Effector memory CD8-positive, alpha-beta T cell (primary cell): ENCODE measurements around the gene OPCML.

Source experiments
- ATAC-seq: fragments of 150-1000 bp; cut with Tn5 transposase; replicated peaks from 2 replicates; pipeline ENCODE4 v1.10.0; 2021; ENCODE audit warnings: mild to moderate bottlenecking, moderate library complexity
- DNase-seq, 3 experiments: peaks; one replicate each; pipeline ENCODE4 v3.0.0; 2021
- H3K27ac Mint-ChIP-seq, 2 donors: one replicate each; pipeline ENCODE4 v1.8.0; 2022; ENCODE audit warnings: mild to moderate bottlenecking in 2 of 2, mixed read lengths in 2 of 2, moderate library complexity in 2 of 2
- H3K27me3 Mint-ChIP-seq, 2 donors: one replicate each; pipeline ENCODE4 v1.8.0; 2022; ENCODE audit warnings: mixed read lengths in 2 of 2
- H3K36me3 Mint-ChIP-seq: one replicate; pipeline ENCODE4 v1.8.0; 2022; ENCODE audit warnings: mild to moderate bottlenecking, moderate library complexity, mixed read lengths; ENCODE audit not compliant: insufficient read depth
- H3K4me1 Mint-ChIP-seq, 2 donors: one replicate each; pipeline ENCODE4 v1.8.0; 2022; ENCODE audit warnings: low read depth in 2 of 2, mixed read lengths in 2 of 2
- H3K4me3 Mint-ChIP-seq, 2 donors: one replicate each; pipeline ENCODE4 v1.8.0; 2022; ENCODE audit warnings: mild to moderate bottlenecking in 2 of 2, mixed read lengths in 2 of 2, moderate library complexity in 2 of 2
- H3K9me3 Mint-ChIP-seq, 2 donors: one replicate each; pipeline ENCODE4 v1.8.0; 2022; ENCODE audit warnings: mixed read lengths in 2 of 2

The OPCML gene

GRCh38 chr11:132980670-132981069, 551.6 kb downstream of the OPCML start:
- Mint-ChIP-seq H3K4me3 (no peak overlapping the region), H3K27me3 (no peaks in the 10 kb centered on the region), H3K9me3 (peaks cover 3 to 7% of the 10 kb centered on the region in 2 donors), H3K27ac (no peak overlapping the region), H3K4me1 (no peaks in the 10 kb centered on the region), H3K36me3 (no peaks in the 10 kb centered on the region)
- no peak for DNase-seq
- ATAC-seq: no peak

GRCh38 chr11:132977746-132978145, 554.6 kb downstream of the OPCML start:
- ATAC-seq: no peak
- Mint-ChIP-seq H3K27ac (no peak overlapping the region), H3K36me3 (no peaks in the 10 kb centered on the region)

GRCh38 chr11:132977241-132977640, 555.1 kb downstream of the OPCML start:
- peaks cover 0 to 7% of the 10 kb centered on the region in 2 donors for H3K27me3 Mint-ChIP-seq
- H3K36me3 Mint-ChIP-seq: no peaks in the 10 kb centered on the region
- H3K4me1 Mint-ChIP-seq: no peaks in the 10 kb centered on the region
- no peak overlapping the region for H3K4me3 Mint-ChIP-seq
- H3K27ac Mint-ChIP-seq: no peak overlapping the region
- H3K9me3 Mint-ChIP-seq: peaks cover 8 to 21% of the 10 kb centered on the region in 2 donors
- ATAC-seq (no peak), DNase-seq (no peak)

More at GRCh38 chr11:132977746-132978145, 554.6 kb downstream of the OPCML start:
- Mint-ChIP-seq H3K27me3 (peaks cover 0 to 7% of the 10 kb centered on the region in 2 donors), H3K4me3 (no peak overlapping the region), H3K9me3 (peaks cover 8 to 21% of the 10 kb centered on the region in 2 donors), H3K4me1 (no peaks in the 10 kb centered on the region)
- DNase-seq: no peak

DNA sequence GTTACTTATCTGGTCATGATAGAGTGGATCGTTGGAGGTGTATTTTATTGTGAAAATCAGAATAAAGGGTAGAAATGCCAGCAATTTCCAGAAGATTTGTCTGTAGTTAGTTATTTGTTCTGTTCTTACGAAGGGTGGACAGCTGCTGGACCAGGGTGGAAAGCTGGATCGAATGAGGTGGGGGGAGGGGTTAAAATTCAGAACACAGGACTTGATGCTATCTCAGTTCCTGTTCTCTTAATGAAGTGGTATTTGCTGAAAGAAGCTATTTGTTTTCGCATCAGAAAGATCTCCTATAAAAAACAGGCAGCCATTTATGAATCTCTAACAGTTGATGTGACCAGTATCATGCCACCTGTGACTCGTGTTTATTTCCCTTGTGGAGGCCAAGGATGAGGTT, 556.2 kb downstream of the OPCML start:
- DNase-seq: no peak
- Mint-ChIP-seq H3K27me3 (peaks cover 0 to 7% of the 10 kb centered on the region in 2 donors), H3K9me3 (peaks cover 7 to 17% of the 10 kb centered on the region in 2 donors), H3K36me3 (no peaks in the 10 kb centered on the region), H3K4me3 (no peak overlapping the region), H3K4me1 (no peaks in the 10 kb centered on the region), H3K27ac (no peak overlapping the region)
- no peak for ATAC-seq

- H3K27ac Mint-ChIP-seq: no peak overlapping the region
- no peaks in the 10 kb centered on the region for H3K36me3 Mint-ChIP-seq
- no peaks in the 10 kb centered on the region for H3K4me1 Mint-ChIP-seq
- no peak overlapping the region for H3K4me3 Mint-ChIP-seq
- peaks cover 7 to 14% of the 10 kb centered on the region in 2 donors for H3K9me3 Mint-ChIP-seq
- no peak for ATAC-seq
- peaks cover 0 to 7% of the 10 kb centered on the region in 2 donors for H3K27me3 Mint-ChIP-seq
- DNase-seq: no peak
These were observed 558.6 kb downstream of the OPCML start for GRCh38 chr11:132973686-132974085.

- Mint-ChIP-seq H3K27ac (no peak overlapping the region), H3K4me1 (no peaks in the 10 kb centered on the region), H3K36me3 (no peaks in the 10 kb centered on the region), H3K27me3 (peaks cover 0 to 7% of the 10 kb centered on the region in 2 donors), H3K4me3 (no peak overlapping the region), H3K9me3 (peaks cover 7 to 14% of the 10 kb centered on the region in 2 donors)
- DNase-seq (no peak), ATAC-seq (no peak)
These were observed 559.7 kb downstream of the OPCML start for GRCh38 chr11:132972565-132972964.

DNA sequence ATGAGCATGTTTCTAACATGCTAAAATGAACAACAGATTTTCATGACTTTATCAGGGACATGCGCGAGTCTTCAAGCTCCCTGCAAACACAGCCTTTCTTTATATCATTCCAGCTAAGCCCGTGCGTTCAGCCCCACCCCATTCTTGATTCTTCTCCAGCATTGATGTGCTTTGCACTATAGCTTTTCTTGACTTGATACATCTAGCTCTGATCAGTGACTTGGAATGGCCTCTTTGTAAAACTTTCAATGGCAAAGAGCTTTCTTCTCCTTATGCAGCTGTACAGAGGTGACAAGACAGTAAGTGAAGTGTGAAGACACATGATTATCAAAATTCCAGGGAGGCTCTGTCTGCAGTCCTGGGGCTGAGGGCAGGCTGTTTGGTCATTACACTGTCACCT, 561.0 kb downstream of the OPCML start:
- Mint-ChIP-seq H3K4me3 (no peak overlapping the region), H3K9me3 (peaks cover 7 to 14% of the 10 kb centered on the region in 2 donors), H3K27me3 (peaks cover 0 to 7% of the 10 kb centered on the region in 2 donors), H3K36me3 (no peaks in the 10 kb centered on the region), H3K4me1 (no peaks in the 10 kb centered on the region), H3K27ac (no peak overlapping the region)
- ATAC-seq (no peak), DNase-seq (no peak)

GRCh38 chr11:132969892-132970291, 562.4 kb downstream of the OPCML start:
- DNase-seq (no peak), ATAC-seq (no peak)
- Mint-ChIP-seq H3K36me3 (no peaks in the 10 kb centered on the region), H3K4me3 (no peak overlapping the region), H3K4me1 (no peaks in the 10 kb centered on the region), H3K9me3 (peaks cover 5 to 14% of the 10 kb centered on the region in 2 donors), H3K27ac (no peak overlapping the region), H3K27me3 (peaks cover 0 to 7% of the 10 kb centered on the region in 2 donors)

GRCh38 chr11:132962041-132962440, 570.3 kb downstream of the OPCML start:
- DNase-seq: no peak
- H3K36me3 Mint-ChIP-seq: no peaks in the 10 kb centered on the region
- peaks cover 0 to 14% of the 10 kb centered on the region in 2 donors for H3K9me3 Mint-ChIP-seq
- ATAC-seq: no peak
- no peak overlapping the region for H3K27ac Mint-ChIP-seq
- no peaks in the 10 kb centered on the region for H3K27me3 Mint-ChIP-seq
- no peaks in the 10 kb centered on the region for H3K4me1 Mint-ChIP-seq
- no peak overlapping the region for H3K4me3 Mint-ChIP-seq

- DNase-seq: no peak
- Mint-ChIP-seq H3K4me1 (no peaks in the 10 kb centered on the region), H3K27me3 (no peaks in the 10 kb centered on the region), H3K36me3 (no peaks in the 10 kb centered on the region), H3K4me3 (no peak overlapping the region), H3K9me3 (peaks cover 0 to 14% of the 10 kb centered on the region in 2 donors), H3K27ac (no peak overlapping the region)
- ATAC-seq: no peak
These were observed 570.8 kb downstream of the OPCML start for GRCh38 chr11:132961453-132961852.

DNA sequence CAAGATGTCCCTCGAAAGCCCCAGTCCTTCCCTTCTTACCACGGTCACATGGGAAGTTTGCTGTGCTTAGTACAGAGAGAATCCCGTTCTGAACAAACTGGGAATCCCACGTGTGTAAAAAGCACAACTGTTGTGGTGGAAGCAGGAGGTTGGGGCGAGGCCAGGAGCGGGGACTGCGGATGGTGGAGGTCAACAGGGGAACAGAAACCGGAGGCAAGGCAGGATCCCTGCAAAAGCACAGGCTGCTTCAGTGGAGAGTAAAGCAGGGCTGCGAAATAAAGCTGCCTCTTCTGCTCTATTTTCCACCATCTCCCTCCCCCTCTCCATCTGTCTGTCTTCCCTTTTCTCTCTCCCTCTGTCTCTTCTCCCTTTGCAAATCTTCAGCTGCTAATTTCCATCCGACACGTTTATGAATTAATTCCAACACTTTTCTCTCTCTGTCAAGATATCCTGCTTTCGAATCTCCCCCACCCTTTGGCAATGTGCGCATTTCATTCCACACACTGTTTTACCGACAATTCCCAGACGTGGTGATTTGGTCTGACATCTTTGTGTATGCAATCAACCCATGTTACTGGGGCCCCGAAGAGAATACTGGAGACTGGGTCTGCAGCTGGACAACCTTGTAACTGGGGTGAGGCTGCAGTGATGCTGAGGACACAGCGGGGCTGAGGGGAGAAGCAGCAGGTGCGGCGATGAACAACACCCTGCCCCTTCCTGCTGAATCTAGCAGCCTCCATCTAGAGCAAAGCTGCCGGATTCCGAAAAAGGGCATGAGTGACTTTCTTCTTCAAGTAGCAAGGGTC, 571.8 kb downstream of the OPCML start:
- Mint-ChIP-seq H3K4me1 (no peaks in the 10 kb centered on the region), H3K4me3 (no peak overlapping the region), H3K27me3 (no peaks in the 10 kb centered on the region), H3K27ac (no peak overlapping the region), H3K36me3 (no peaks in the 10 kb centered on the region), H3K9me3 (peaks cover 0 to 14% of the 10 kb centered on the region in 2 donors)
- ATAC-seq (no peak), DNase-seq (no peak)

GRCh38 chr11:132959693-132960092, 572.6 kb downstream of the OPCML start:
- H3K4me1 Mint-ChIP-seq: no peaks in the 10 kb centered on the region
- ATAC-seq: no peak
- peaks cover 2 to 15% of the 10 kb centered on the region in 2 donors for H3K9me3 Mint-ChIP-seq
- no peak for DNase-seq
- no peaks in the 10 kb centered on the region for H3K27me3 Mint-ChIP-seq
- H3K36me3 Mint-ChIP-seq: no peaks in the 10 kb centered on the region
- H3K4me3 Mint-ChIP-seq: no peak overlapping the region
- no peak overlapping the region for H3K27ac Mint-ChIP-seq

DNA sequence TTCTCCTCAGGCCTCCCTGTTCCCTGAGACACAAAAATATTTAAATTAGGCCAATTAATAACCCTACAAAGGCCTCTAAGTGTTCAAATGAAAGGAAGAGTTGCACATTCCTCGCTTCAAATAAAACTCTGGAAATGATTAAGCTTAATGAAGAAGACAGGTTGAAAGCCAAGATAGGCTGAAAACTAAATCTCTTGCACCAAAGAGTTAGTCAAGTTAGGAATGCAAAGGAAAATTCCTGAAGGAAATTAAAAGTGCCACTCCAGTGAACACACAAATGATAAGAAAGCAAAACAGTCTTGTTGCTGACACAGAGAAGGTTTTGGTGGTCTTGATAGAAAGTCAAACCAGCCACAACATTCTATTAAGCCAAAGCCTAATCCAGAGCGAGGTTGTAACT, 574.4 kb downstream of the OPCML start:
- ATAC-seq: no peak
- no peaks in the 10 kb centered on the region for H3K4me1 Mint-ChIP-seq
- no peak overlapping the region for H3K27ac Mint-ChIP-seq
- H3K27me3 Mint-ChIP-seq: no peaks in the 10 kb centered on the region
- DNase-seq: no peak
- no peaks in the 10 kb centered on the region for H3K36me3 Mint-ChIP-seq
- peaks cover 9 to 19% of the 10 kb centered on the region in 2 donors for H3K9me3 Mint-ChIP-seq
- no peak overlapping the region for H3K4me3 Mint-ChIP-seq

DNA sequence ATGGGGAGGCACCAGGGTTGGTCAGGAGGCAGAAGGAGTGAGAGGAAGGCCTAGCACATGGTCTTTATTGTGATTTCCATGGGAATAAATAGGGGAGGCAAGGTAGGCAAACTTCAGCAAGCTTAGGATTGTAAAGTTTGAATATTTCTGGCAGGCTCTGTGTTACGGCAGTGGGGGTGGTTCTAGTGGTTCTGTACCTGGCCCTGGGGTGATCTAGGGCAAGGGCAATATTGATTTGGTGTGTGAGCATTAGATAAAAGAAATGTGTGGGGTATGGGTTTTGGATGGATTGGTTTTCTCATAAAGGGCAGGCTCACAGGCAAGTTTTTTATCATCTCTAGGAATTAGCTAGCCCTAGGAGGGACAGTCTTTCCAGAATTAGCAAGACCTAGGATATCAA, 584.0 kb downstream of the OPCML start:
- Mint-ChIP-seq H3K27ac (no peak overlapping the region), H3K9me3 (peaks cover 7 to 8% of the 10 kb centered on the region in 2 donors), H3K4me1 (no peaks in the 10 kb centered on the region), H3K27me3 (peaks cover 7 to 11% of the 10 kb centered on the region in 2 donors), H3K36me3 (no peaks in the 10 kb centered on the region), H3K4me3 (no peak overlapping the region)
- DNase-seq: no peak
- no peak for ATAC-seq
